IPS-NIHi7 (cell line): ENCODE results near the gene AOC1.
A peak's percentile ranks its signal among the peaks of the same experiment; 100 is the strongest.

ENCODE experiments used
- DNase-seq: peaks from one replicate; pipeline ENCODE4 v3.0.0; 2012; ENCODE audit warnings: mixed read lengths; ENCODE audit errors: extremely low spot score

Gene AOC1

GRCh38 chr7:150858236-150859197 is 6.2 kb downstream of the AOC1 start:
- no peak for DNase-seq

GRCh38 chr7:150860291-150860977 is 8.1 kb downstream of the AOC1 start:
- no peak for DNase-seq

DNA sequence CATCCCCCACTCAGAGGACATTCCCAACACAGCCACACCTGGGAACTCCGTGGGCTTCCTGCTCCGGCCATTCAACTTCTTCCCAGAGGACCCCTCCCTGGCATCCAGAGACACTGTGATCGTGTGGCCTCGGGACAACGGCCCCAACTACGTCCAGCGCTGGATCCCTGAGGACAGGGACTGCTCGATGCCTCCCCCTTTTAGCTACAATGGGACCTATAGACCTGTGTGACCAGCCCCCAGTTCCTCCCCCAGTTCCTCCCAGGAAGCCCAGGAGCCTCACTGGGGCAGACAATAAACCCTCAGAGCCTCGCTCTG is 8.6 kb downstream of the AOC1 start:
- no peak for DNase-seq

DNA sequence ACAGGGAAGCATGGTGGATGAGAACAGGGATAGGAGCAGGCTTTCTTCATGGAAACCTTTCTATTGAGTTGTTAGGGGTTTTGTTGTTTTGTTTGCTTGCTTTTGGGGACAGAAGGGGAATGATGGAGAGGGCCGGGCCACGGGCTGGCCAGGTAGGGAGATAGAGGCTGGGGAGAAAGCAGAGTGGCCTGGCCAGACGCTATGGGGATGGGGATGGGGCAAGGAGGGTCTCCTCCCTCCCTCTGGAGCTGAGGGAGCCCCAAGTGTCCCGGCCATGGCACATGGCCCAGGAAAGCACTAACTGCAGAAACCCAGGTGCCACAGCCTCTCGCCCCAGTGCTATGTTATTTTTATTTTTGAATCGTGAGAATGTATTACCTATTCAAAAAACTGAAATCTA is 10.0 kb downstream of the AOC1 start:
- no peak for DNase-seq

DNA sequence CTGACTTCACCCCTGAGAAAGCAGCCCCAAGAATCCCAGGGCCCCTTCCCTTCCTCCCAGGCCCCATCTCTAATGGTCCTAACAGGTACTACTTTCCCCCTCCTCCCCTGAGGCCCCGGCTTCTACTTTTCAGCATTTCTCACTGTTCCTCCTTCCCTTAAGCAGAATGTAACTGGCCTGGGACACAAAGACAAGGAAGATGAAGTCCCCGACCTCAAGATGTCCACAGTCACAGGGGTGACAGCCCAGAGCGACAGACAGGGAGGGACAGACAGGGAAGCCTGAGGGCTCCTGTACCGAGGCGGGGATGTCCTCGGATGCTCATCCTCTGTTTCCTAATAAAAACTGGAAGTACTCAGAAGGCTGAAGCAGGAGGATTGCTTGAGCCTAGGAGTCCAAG is 11.6 kb downstream of the AOC1 start:
- DNase-seq, result no peak

DNA sequence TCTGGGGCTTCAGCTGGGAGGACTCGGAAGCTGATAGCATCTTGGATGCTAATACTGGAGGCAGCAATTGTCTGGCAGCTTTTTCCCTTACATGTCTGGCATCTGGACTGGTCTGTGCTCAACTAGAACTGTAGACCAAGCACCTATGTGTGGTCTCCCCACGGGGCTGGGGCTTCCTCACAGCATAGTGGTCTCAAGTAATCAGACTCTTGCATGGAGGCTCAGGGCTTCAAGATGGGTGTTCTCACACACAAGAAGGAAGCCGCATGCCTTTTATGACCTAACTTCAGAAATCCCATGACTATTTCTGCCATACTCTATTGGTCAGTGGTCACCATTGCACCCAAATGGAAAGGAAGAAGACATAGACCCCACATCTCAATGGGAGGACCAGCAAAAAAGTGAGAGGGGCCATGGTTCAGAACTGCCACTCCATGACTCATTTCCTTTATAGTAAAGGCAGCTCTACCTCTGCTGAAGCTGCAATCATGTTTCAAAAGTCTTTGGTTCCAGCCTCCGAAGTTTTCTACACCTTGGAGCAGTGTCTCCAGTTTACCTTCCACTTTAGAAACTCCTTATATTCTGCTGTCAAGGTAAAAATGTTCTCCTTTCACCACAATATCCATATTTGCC is 14.7 kb downstream of the AOC1 start:
- DNase-seq, result no peak

DNA sequence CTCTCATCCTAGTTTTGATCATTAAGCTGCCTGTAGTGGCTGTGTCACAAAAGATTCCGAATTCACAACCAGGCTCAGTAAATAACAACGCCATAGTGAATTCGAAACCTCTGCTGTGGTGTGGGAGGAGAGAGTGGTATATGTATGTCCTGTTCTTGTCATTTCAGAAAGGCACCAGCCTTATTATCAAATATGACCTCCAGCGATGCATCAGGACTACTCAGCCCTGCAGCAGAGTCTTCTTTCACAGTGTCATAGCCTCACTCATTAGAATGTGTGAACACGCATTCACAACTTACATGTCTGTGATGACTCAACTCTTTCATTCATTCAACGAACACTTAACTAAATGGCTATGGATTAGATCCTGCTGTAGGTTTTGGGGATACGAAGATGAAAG is 15.3 kb downstream of the AOC1 start:
- no peak for DNase-seq

DNA sequence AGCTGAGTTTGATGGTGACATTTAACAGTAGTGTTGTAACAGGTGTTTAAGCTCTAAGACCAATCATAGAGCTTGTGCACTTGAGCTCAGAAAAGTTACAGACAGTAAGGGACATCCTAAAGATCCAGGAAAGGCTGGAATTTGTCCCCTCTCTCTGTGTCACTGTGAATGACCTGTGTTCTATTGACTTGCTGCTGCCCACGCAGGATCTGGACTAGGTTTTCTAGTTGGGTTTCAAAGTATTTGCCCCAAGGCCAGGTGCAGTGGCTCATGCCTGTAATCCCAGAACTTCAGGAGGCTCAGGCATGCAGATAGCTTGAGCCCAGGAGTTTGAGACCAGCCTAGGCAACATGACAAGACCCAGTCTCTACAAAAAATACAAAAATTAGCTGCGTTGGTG is 17.1 kb downstream of the AOC1 start:
- DNase-seq, result no peak

- DNase-seq, result no peak
Measured at GRCh38 chr7:150871601-150872000, 19.3 kb downstream of the AOC1 start.

- DNase-seq, result no peak
Measured at GRCh38 chr7:150874401-150875198, 22.3 kb downstream of the AOC1 start.

DNA sequence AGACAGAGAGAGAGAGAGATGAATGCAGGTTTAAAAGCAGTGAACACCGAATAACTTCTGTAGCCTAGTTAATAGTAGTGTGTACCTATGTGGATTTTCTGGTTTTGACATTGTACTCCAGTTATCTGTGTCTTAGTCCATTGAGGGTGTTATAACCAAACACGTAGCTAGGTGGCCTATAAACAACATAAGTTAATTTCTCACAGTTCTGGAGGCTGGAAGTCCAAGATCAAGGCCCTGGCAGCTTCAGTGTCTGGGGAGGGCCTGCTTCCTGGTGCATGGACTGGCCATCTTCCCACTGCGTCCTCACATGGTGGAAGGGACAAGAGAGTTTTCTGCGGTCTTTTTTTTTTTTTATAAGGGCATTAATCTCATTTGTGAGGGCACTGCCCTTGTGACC is 23.5 kb downstream of the AOC1 start:
- DNase-seq, result no peak

DNA sequence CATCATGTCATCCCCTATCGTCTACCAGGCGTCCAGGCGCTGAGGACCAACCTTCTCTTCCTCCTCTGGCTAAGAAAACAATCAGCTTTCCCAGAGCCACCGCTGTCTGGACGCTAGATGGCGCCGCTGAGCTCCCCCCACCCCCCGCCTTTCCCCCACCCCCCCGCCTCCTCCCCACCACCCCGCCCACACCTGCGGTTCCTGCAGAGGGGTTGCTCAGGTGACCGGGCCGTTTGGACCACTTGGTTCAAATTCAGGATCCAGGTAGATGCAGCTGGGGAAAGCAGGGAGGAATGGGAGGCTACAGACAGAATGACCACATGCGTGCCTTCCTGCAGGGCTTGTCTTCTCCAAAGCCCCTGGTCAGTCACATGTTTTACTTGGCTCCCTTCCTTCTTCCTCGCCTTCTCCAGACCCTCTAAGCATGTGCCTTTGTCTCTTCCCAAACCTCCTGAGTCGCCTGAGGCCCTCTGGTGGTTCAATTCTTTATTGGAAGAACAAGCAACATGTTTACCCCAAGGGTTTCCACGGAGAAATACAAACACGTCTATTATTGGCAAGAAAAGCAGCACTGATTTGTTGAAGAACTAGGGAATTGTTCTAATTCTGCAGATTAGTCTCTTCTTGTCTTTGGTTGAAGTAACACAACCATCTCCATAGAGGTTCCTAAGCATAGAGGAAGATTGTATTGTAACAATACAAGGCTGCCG is 24.7 kb downstream of the AOC1 start:
- peak; percentile 94 for DNase-seq

GRCh38 chr7:150877536-150877935 is 25.2 kb downstream of the AOC1 start:
- DNase-seq, result no peak

GRCh38 chr7:150879345-150879744 is 27.0 kb downstream of the AOC1 start:
- DNase-seq, result no peak

DNA sequence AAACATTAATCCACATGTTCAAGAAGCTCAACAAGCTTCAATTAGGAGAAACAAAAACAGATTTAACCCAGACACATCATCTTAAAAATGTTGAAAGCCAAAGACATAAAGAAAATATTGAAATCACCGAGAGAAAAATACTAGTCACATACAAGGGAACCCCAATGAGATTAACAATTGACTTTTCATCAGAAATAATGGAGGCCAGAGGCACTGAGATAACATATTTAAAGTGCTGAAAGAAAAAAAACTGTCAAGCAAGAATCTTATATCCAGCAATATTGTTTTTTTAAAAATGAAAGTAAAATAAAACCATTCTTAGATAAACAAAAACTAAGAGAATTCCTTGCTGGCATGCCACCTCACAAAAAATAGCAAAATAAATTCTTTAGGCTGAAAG is 28.9 kb downstream of the AOC1 start:
- no peak for DNase-seq

DNA sequence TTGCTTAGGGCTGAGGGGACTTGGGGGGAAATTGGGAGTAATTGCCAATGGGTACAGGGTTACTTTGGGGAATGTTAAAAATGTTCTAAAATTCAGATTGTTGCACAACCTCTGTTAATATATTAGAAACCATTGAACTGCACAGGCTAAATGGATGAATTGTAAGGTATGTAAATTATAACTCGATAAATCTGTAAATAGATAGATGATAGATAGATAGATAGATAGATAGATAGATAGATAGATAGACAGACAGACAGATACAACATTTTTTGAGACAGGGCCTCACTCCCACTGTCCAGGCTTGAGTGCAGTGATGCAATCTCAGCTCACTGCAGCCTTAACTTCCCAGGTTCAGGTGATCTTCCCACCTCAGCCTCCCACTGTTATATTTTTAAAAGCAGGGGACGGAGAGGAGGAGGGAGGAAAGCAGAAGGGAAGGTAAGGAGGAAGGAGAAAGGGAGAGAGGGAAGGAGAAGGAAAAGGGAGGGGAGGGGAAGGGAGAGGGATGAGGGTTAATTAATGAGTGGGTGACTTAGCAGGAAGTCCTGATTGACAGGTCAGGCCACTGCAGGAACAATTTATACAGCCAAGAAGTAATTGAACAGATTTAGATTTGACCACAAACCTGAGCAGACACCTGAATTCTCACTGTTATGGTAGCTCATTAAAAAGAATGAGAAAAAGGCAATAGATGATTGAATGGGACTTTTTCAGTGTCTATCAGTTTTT is 38.7 kb downstream of the AOC1 start:
- DNase-seq, result no peak

DNA sequence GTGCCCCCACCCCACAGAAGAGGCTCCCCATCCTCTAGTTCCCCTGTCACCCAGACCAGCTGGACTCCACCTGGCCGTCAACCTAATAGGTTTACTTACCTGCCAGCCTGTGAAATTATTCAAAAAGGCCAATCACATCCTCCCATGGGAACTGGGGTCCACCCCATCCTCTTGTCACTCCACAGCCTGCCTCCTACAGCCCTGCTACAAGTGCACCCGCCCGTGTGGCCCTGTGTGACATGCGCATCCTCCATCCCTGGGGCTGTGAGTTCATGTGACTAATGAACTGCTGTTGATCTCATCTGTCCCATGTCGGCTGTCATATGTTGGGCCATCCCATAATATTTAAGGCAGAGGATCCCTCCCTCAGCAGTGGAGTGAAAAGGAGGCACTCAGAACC is 39.4 kb downstream of the AOC1 start:
- no peak for DNase-seq

GRCh38 chr7:150895809-150896208 is 43.5 kb downstream of the AOC1 start:
- no peak for DNase-seq

DNA sequence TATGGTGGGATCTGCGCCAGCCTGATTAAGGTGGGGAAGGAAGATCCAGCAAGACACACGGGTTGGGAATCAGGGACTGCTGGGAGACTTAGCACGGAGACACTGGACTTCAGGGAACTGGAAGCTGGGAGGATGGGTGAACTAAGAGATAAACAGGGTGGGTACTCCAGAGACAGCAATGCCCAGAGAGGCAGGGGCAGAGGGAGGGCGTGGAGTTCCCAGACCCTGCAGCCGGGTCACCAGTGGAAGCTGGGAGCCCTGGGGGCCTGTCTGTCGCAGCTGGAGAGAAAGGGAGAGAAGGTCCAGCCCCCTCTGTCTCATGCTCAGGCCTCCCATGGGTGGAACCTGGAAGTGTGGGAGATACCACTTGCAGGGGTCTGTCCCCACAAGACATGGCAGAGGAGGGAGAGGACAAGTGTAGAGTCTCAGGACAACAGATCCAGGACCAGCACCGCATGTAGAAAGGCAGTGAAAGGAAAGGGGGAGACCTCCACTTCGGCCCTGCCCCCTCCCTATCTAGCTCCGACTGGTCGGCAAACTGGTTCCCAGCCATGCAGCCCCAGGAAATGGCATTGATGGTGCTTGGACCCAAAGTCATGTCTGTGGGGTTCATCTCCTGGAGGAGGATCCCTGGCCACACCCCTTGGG is 44.4 kb downstream of the AOC1 start:
- no peak for DNase-seq
